CD14-positive monocyte (primary cell): ENCODE results near the gene FOXC1. TPM values are rescaled to one million over a fixed set of nuclear protein-coding genes. Genes with fewer than 3 reads are reported as not detected.
A peak's percentile ranks its signal among the peaks of the same experiment; 100 is the strongest.

ENCODE experiments used
- DNase-seq, 3 donors: peaks; one replicate each; pipeline ENCODE4 v3.0.0-alpha.2; 2011 to 2022
- H2AFZ ChIP-seq: 2 replicates; pipeline ENCODE4 v1.6.0; 2012; ENCODE audit warnings: mild to moderate bottlenecking, low read depth, low read length, inconsistent platforms; ENCODE audit not compliant: insufficient read depth, poor library complexity, severe bottlenecking
- H3K27ac ChIP-seq, 2 donors: 1 replicate in 1 of 2; 2 replicates in 1 of 2; pipeline ENCODE4 v1.5.1; 2012 to 2013; ENCODE audit warnings: low read length in 2 of 2, control low read depth in 1 of 2, inconsistent platforms in 1 of 2, low read depth in 1 of 2, mild to moderate bottlenecking in 1 of 2
- H3K27me3 ChIP-seq, 2 donors: one replicate each; pipeline versions ENCODE4 v1.6.0 to v1.6.1; 2011 to 2013; ENCODE audit warnings: low read length in 2 of 2; ENCODE audit not compliant: control insufficient read depth in 2 of 2, insufficient read depth in 2 of 2
- H3K36me3 ChIP-seq, 2 donors: replicated peaks in 1 of 2; 1 replicate in 1 of 2; 2 replicates in 1 of 2; pipeline versions ENCODE4 v1.5.1 to v1.6.1; 2012 to 2013; ENCODE audit warnings: low read length in 2 of 2, control low read depth in 1 of 2, inconsistent platforms in 1 of 2, mild to moderate bottlenecking in 1 of 2; ENCODE audit not compliant: insufficient read depth in 2 of 2, control insufficient read depth in 1 of 2
- H3K4me1 ChIP-seq, 2 donors: 1 replicate in 1 of 2; 2 replicates in 1 of 2; pipeline versions ENCODE4 v1.5.1 to v1.6.1; 2012 to 2013; ENCODE audit warnings: low read length in 2 of 2, control low read depth in 1 of 2, inconsistent platforms in 1 of 2, mild to moderate bottlenecking in 1 of 2, moderate library complexity in 1 of 2; ENCODE audit not compliant: insufficient read depth in 2 of 2, control insufficient read depth in 1 of 2
- H3K4me2 ChIP-seq: replicated peaks from 2 replicates; pipeline ENCODE3; 2012; ENCODE audit warnings: low read length, moderate library complexity, mild to moderate bottlenecking; ENCODE audit not compliant: poor library complexity, severe bottlenecking; ENCODE audit errors: extremely low read depth
- H3K4me3 ChIP-seq, 3 experiments: fragments of 200-600 bp in 1 of 3; sonication (generic) in 1 of 3; replicated peaks in 1 of 3; 1 replicate in 2 of 3; 2 replicates in 1 of 3; pipeline ENCODE4 v1.5.1; 2011 to 2013; ENCODE audit warnings: low read length in 3 of 3, mild to moderate bottlenecking in 3 of 3, control low read depth in 2 of 3, low read depth in 2 of 3, inconsistent platforms in 1 of 3, moderate library complexity in 1 of 3
- H3K79me2 ChIP-seq: 2 replicates; pipeline ENCODE4 v1.6.0; 2012; ENCODE audit warnings: mild to moderate bottlenecking, control low read depth, inconsistent platforms, low read length, moderate library complexity; ENCODE audit not compliant: insufficient read depth
- H3K9ac ChIP-seq: 2 replicates; pipeline ENCODE4 v1.6.0; 2017; ENCODE audit warnings: low read length, mild to moderate bottlenecking; ENCODE audit not compliant: insufficient read depth, poor library complexity, severe bottlenecking
- H3K9me3 ChIP-seq, 2 donors: replicated peaks in 1 of 2; 1 replicate in 1 of 2; 2 replicates in 1 of 2; pipeline versions ENCODE4 v1.5.1 to v1.6.1; 2012 to 2013; ENCODE audit warnings: low read length in 2 of 2, control low read depth in 1 of 2; ENCODE audit not compliant: control insufficient read depth in 1 of 2, insufficient read depth in 1 of 2
- H4K20me1 ChIP-seq: 2 replicates; pipeline ENCODE4 v1.6.0; 2012; ENCODE audit warnings: mild to moderate bottlenecking, low read length, control low read depth, moderate library complexity; ENCODE audit not compliant: insufficient read depth
- H3K27ac Mint-ChIP-seq, 7 donors: one replicate each; pipeline ENCODE4 v1.8.0; 2020; ENCODE audit warnings: mild to moderate bottlenecking in 7 of 7, mixed read lengths in 7 of 7, moderate library complexity in 6 of 7, inconsistent platforms in 2 of 7
- H3K27me3 Mint-ChIP-seq, 3 donors: one replicate each; pipeline ENCODE4 v1.8.0; 2021 to 2022; ENCODE audit warnings: low read depth in 3 of 3, mild to moderate bottlenecking in 3 of 3, mixed read lengths in 3 of 3, moderate library complexity in 3 of 3, inconsistent platforms in 1 of 3
- H3K36me3 Mint-ChIP-seq, 2 donors: one replicate each; pipeline ENCODE4 v1.8.0; 2020; ENCODE audit warnings: mixed read lengths in 2 of 2, inconsistent platforms in 1 of 2, mild to moderate bottlenecking in 1 of 2
- H3K4me1 Mint-ChIP-seq: one replicate; pipeline ENCODE4 v1.8.0; 2020; ENCODE audit warnings: mild to moderate bottlenecking, mixed read lengths
- H3K4me3 Mint-ChIP-seq, 2 donors: one replicate each; pipeline ENCODE4 v1.8.0; 2020; ENCODE audit warnings: mild to moderate bottlenecking in 2 of 2, mixed read lengths in 2 of 2, moderate library complexity in 1 of 2
- H3K9me3 Mint-ChIP-seq, 7 donors: one replicate each; pipeline ENCODE4 v1.8.0; 2020 to 2022; ENCODE audit warnings: mixed read lengths in 7 of 7, mild to moderate bottlenecking in 6 of 7, moderate library complexity in 6 of 7, inconsistent platforms in 2 of 7
- CTCF ChIP-seq: fragments of 200-600 bp; IDR thresholded peaks from one replicate; pipeline ENCODE4 v1.8.0; 2022; ENCODE audit warnings: antibody characterized with exemption, mild to moderate bottlenecking
- WGBS: methylation state at CpG from one replicate; pipeline ENCODE4 v1.1.5; 2013; ENCODE audit warnings: missing lambda C conversion rate; ENCODE audit not compliant: insufficient coverage; 5-methylcytosine and 5-hydroxymethylcytosine counted together
- intact Hi-C, 2 donors: fragments of 100-400 bp; cut with micrococcal nuclease; formaldehyde crosslinking; loops; one replicate each; pipeline versions ENCODE4 v1.15.0 to v1.15.1; 2023
- polyA plus RNA-seq, 3 donors: library from polyadenylated mRNA; depleted of rRNA in 1 of 3; unstranded in 2 of 3; stranded (reverse) in 1 of 3; fragments of 300-500 nt in 2 of 3; fragments of >200 nt in 1 of 3; fragmentation: Illumina TruSeq in 2 of 3; gene quantifications; 1 replicate in 2 of 3; 2 replicates in 1 of 3; pipeline ENCODE4 v1.2.3, GENCODE V29; 2012 to 2021

Gene FOXC1
- polyA plus RNA-seq, 3 donors: 0.36 TPM; not detected in 2

- peaks cover 70 to 78% of the 10 kb centered on the region in 2 donors for H3K27me3 ChIP-seq
- H3K27ac ChIP-seq: no peak overlapping the region
- intact Hi-C loops: loop anchor here in 1 of 2 donors (5.0 to 10.0 kb wide), 2 partner anchors 632 to 835 kb away; partner anchors contain the start of gene GMDS
- Mint-ChIP-seq H3K4me1 (peaks cover 36% of the 10 kb centered on the region), H3K9me3 (peaks cover 0 to 37% (median 19%) of the 10 kb centered on the region in 7 donors), H3K36me3 (peaks cover 3 to 9% of the 10 kb centered on the region in 2 donors), H3K27me3 (peaks cover 72 to 95% (median 75%) of the 10 kb centered on the region in 3 donors), H3K27ac (no peak overlapping the region), H3K4me3 (peak overlapping the region; percentile 85 to 97)
- no peak overlapping the region for H2AFZ ChIP-seq
- TF ChIP-seq CTCF: no peak
- H3K36me3 ChIP-seq: no peaks in the 10 kb centered on the region
- H3K4me2 ChIP-seq: peak overlapping the region; percentile 77
- DNase-seq: no peak
- WGBS: 0% methylated on average over 1 of the region's 10 CpGs
- H3K4me3 ChIP-seq: peak overlapping the region in 2 of 3 experiments; percentile 17 to 66
- no peaks in the 10 kb centered on the region for H4K20me1 ChIP-seq
- H3K9ac ChIP-seq: no peak overlapping the region
- no peaks in the 10 kb centered on the region for H3K79me2 ChIP-seq
- H3K4me1 ChIP-seq: peaks cover 45 to 61% of the 10 kb centered on the region in 2 donors
- peaks cover 4 to 28% of the 10 kb centered on the region in 2 donors for H3K9me3 ChIP-seq
These were observed 2.7 kb downstream of the FOXC1 start for GRCh38 chr6:1612299-1612973.

- Histone ChIP-seq H3K27me3 (peaks cover 71 to 78% of the 10 kb centered on the region in 2 donors), H3K79me2 (no peaks in the 10 kb centered on the region), H4K20me1 (no peaks in the 10 kb centered on the region), H3K4me3 (no peak overlapping the region), H3K4me1 (peaks cover 40 to 56% of the 10 kb centered on the region in 2 donors), H3K9ac (no peak overlapping the region), H3K36me3 (no peaks in the 10 kb centered on the region), H2AFZ (no peak overlapping the region), H3K9me3 (peaks cover 4 to 24% of the 10 kb centered on the region in 2 donors), H3K4me2 (no peak overlapping the region), H3K27ac (no peak overlapping the region)
- H3K4me3 Mint-ChIP-seq: peak overlapping the region in 1 of 2 donors; percentile 97
- H3K9me3 Mint-ChIP-seq: peaks cover 0 to 35% (median 19%) of the 10 kb centered on the region in 7 donors
- TF ChIP-seq CTCF: no peak
- peaks cover 3 to 8% of the 10 kb centered on the region in 2 donors for H3K36me3 Mint-ChIP-seq
- H3K27me3 Mint-ChIP-seq: peaks cover 72 to 95% (median 75%) of the 10 kb centered on the region in 3 donors
- H3K4me1 Mint-ChIP-seq: peaks cover 31% of the 10 kb centered on the region
- intact Hi-C loops: loop anchor here in 1 of 2 donors (5.0 to 10.0 kb wide), 2 partner anchors 632 to 834 kb away; partner anchors contain the start of gene GMDS
- DNase-seq: no peak
- no peak overlapping the region for H3K27ac Mint-ChIP-seq
- WGBS: no CpG with 5 or more reads among the region's 7 CpGs
These were observed 3.2 kb downstream of the FOXC1 start for GRCh38 chr6:1612974-1613306.
